GM21528 (cell line): ENCODE measurements around the gene DLG4.
"Not testable (repeated sequence)": the region's sequence is repeated elsewhere in the genome, so short reads cannot be mapped to it uniquely, and the experiment has no call there.

ENCODE experiments used
- ATAC-seq: cut with Tn5 transposase; IDR thresholded peaks from one replicate; pipeline ENCODE4 v1.9.1; 2021; ENCODE audit warnings: mild to moderate bottlenecking, moderate library complexity; ENCODE audit not compliant: unreplicated experiment, low FRiP score

Gene DLG4

DNA sequence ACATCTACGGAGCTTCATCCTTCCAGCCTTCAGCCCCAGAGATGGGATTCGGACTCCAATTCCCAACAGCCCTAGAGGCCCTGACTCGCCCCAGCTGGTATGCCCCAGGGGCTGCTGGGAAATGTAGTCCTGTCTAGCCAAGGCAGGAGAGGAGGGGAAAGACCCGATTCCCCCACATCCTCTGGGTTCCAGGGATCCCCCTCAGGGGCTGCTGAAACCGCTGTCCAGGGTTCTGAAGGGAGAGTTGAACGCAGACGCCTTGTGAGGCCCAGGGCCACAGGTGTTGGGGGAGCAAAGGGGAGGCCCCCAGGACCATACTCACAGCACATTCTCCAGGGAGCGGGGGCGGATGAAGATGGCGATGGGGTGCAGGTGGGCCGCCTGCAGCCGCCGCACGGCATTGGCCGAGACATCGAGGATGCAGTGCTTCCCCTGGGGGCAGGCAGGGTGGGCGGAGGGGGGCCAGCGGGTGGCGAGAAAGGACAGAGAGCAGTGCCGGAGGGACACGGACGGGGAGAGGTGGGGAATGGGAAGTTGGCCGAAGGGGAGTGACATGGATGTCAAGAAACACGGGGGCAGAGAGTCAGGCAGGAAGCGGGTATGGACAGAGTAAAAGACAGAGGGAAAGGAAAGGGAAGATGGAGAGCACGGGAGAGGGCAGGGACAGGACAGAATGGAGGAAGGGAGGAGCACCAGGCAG lies 27.9 kb downstream of the DLG4 start:
- ATAC-seq = no peak

DNA sequence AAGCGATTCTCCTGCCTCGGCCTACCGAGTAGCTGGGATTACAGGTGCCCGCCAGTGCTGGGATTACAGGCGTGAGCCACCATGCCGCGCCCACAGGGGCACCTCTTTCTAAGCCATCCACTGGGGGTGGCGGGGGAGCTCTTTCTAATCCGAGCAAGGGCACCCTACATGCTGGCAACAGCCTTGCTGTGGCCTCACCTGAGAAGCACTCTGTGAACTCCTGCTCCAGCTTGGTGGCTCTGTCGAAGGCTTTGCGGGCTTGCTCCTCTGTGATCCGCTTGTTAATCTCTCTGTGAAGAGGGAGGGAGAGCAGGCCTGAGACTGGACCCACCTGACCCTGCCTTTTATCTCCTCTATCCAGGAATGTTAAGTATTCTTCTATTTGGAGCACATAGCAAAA lies 28.6 kb downstream of the DLG4 start:
- ATAC-seq = no peak

DNA sequence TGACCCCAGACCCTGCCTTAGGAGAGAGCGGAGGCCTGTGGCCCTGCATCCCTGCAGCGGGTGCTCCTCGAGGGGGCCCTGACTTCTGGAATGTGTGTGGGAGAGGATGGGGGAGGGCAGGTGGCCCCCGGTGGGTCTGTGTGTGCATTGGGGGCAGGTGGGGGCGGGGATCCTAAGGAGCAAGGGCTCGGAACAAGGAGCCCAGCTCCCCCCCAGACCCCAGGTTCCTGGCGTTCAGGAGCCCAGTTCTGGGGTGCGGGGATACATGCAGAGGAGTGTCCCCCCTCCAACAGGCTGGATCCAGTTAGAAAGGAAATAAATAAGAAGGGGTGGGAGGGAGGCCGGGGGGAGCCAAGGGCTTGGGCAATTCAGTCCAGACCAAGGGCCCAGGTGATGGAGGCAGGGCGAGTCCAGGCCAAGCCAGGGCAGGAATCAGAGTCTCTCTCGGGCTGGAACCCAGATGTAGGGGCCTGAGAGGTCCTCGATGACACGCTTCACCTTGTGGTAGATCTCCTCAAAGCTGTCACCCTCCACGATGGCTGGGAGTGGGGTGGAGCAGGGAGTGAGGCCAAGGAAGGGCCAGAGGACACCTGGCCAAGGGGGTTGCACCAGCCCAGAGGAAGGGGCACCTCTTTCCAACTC lies 29.2 kb downstream of the DLG4 start:
- no peak for ATAC-seq

DNA sequence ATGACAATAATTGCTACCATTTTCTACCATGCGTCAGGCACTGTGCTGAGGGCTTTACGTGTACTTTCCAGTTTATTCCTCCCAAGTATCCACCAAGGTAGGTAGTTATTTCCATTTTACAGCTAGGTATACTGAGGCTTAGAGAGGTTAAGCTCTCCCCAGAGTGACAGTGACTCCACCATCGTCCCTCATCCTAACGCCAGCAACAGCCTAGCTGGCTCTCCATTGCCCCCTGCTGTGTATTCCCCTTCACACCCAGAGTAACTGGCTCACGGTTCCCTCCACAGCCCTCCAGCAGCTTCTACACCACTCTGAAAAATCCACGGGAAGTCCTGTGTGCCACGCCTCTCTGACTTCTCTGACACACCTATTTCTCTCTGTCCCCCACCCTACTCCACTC lies 33.4 kb downstream of the DLG4 start:
- ATAC-seq = no peak

DNA sequence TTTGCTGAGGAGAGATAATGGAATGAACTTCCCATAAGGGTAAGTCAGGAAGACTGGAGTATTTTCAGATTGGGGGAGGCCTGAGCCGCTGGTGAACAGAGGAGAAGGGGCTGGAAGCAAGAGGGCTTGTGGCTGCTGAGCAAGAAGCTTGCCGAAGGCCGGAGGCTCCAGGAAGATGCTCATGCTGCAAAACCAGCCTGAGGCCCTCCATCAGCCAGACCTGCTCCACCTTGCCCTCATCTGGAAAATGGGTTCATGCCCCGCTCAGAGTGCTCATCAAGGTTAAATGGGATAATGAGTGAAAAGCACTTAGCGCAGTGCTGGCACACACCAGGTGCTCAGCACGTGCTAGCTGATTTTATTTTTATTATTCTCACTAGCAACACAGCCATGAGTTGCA lies 35.0 kb downstream of the DLG4 start:
- no peak for ATAC-seq

DNA sequence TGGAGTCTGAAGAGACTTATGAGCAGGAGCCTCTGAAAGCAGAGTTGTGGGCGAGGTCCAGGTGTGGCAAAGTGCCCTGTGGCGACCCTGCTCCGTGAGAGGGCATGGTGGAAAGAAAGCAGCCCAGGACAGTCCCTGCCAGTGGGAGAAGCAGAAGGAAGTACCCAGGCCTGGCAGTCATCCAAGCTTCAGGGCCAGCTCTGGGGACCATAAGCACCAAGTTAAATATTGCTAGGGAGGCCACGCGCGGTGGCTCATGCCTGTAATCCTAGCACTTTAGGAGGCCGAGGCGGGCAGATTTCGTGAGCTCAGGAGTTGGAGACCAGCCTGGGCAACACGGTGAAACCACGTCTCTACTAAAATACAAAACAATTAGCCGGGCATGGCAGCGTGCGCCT lies 35.5 kb downstream of the DLG4 start:
- no peak for ATAC-seq

DNA sequence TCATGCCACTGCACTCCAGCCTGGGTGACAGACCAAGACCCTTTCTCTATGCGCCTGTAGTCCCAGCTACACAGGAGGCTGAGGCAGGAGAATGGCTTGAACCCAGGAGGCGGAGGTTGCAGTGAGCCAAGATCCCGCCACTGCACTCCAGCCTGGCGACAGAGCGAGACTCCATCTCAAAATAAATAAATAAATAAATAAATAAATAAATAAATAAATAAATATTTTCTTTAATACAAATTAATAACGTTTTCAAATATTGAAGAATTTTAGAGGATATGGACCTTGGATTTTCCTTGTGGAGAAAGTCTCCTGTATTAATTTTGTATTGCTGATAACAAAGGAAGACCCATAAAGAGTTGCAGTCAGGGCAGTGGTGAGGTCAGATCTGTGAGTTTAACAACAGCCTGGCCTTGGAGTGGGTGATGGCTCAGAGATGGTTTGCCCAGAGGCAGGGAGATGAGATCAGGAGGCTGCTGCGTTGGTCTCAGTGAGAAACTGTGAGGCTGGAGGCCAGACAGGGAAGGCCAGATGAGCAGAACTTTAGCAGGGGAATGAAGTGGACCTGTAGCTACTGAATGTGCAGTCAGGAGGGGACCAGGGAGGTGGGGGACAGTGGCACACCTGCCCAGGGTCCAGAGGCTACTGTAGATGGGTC lies 36.1 kb downstream of the DLG4 start:
- no peak for ATAC-seq

DNA sequence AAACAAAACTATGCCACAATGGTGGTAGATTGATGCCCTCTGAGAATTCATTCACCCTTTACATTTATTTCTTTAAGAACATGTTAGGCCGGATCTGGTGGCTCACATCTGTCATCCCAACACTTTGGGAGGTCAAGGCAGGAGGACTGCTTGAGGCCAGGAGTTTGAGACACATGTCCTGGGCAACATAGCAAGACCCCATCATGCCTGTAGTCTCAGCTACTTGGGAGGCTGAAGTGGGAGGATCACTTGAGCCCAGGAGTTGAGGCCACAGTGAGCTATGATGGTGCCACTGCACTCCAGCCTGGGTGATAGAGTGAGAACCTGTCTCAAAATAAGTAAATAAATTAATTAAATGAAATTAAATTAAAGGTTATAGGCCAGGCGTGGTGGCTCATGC lies 37.5 kb downstream of the DLG4 start:
- not testable (repeated sequence) for ATAC-seq

DNA sequence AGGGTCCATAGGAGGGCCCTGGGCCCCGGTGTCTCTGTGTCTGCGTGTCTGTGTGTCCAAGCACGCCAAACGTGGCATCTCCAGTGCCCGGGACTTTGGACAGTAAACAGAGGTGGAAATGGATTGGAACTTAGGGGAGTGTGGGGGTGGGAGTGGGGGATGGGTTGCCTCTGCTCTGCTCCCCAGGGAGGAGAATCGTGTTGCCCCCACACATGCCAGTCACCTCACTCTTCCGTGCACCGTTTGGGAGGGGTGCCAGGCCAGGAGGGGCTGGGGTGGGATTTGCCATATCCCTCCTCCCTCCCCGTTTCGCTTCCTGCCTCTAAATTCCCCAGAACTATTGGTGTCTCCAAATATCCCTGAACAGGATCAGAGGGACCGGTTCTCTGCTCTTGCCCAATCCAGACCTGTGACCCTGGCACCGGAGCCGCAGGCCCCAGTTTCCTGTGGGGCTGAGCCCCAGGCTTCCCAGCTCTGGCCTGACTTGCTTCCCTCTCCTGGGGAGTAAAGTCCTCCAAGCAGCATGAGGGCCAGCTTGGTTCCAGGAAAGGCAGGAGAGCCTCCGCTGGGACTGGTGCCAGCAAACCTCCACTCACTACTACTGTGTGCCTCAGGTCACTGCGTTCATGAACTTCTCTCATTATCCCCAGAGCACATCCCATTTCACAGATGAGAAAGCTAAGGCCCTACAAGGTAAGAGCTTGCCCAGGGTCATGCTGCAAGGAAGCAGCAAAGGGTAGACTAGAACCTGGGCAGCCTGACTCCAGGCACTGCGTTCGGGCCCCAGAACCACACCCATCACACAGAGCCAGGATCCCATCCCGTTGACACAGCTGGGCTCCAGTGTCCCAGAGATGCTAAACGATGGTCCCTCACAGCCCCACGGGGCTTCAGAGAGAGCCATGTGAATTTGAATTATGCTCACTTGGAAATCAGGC lies 40.0 kb downstream of the DLG4 start, which contains the start of gene ASGR1:
ASGR1 (minus strand) TSS at position 54 of the 938 bp plus-strand sequence. CDS start 807 bp downstream, outside the sequence.
- no peak for ATAC-seq

DNA sequence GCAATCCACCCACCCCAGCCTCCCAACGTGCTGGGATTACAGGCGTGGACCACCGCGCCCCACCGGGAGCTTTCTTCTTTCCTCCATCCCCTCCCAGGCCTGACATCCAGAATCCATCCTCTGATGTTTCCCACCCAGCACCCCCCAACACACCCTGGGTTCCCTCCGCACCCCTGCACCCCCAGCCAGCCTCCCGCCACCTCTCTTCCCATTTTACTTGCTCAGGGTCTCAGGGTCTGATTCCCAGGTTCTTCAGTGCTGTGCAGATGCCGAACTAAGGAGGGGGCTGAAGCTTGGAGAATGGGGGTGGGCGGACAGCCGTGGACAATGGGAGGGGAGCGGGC lies 40.7 kb downstream of the DLG4 start:
- no peak for ATAC-seq

DNA sequence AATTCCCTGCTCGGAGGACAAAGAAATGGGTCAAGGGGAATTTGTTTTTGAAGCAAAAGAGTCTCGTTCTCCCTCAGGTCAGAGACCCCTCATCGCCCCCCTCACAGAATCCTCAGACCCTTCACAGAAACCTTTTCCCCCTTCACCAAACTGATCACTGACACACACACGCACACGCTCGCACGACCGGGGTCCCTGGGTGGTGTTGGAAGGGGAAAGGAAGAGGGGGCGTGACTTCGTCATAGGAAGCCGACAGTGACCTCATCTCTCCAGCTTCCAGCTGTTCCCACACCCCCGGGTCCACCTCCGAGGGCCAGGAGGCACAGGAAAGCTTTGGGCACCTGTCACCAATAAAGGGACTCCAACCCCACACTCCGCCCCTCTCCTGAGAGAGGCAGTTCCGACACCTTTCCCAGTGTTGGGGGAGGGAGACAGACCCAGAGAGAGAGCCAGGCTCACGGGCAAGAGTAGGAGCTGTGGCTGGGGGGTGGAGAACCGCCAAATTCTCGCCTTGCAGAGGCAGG lies 41.6 kb downstream of the DLG4 start:
- ATAC-seq = no peak

DNA sequence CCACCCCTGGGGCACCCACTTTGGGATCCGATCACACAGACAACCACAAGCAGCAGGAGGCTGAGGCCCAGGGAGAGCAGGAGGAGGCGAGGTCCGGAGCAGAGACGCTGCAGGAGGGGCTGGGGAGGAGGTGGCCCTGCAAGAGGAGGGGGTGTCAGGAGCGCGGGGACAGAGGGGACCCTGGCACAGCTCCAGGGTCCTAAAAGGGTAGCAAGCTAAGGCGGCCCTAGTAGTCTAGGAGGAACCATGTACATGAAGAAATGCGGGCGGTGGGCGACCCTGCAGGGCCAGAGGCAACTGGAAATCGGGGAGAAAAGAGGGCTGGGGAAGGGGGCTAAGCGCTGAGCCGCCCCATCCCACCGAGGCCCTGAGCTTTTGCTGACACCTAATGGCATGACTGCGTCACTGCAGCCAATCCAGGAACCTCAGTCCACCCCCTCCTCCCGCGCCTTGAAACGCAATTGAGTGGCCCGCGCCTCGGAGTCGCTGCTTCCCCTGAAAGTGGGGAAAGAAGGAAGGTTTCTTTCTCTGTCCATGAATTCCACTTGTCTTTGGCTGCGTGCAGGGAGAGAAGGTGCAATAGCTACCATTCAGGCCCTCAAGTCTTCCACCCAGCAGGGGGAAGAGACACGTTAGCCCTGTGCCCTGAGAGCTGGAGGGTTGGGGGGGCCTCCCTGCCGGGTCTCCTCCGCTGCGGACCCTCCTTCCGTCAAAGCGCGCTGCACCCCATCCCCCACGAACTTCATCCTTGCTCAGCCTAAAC lies 42.3 kb downstream of the DLG4 start:
- ATAC-seq = no peak

DNA sequence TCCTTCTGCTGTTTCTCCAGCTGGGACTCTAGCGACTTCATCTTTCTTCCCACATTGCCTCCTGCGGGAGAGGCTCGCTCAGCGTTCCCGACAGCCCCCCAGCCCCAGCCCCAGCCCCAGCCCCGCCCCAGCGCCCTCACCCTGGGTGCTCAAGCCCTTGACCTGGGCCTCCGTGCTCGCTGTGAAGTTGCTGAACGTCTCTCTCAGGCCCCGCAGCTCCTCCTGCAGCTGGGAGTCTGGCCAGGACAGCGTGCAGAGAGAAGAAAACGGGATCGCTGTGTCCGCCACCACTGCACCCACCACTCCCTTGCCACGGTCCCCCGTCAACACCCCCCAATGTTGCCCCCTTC lies 42.8 kb downstream of the DLG4 start:
- ATAC-seq = no peak

DNA sequence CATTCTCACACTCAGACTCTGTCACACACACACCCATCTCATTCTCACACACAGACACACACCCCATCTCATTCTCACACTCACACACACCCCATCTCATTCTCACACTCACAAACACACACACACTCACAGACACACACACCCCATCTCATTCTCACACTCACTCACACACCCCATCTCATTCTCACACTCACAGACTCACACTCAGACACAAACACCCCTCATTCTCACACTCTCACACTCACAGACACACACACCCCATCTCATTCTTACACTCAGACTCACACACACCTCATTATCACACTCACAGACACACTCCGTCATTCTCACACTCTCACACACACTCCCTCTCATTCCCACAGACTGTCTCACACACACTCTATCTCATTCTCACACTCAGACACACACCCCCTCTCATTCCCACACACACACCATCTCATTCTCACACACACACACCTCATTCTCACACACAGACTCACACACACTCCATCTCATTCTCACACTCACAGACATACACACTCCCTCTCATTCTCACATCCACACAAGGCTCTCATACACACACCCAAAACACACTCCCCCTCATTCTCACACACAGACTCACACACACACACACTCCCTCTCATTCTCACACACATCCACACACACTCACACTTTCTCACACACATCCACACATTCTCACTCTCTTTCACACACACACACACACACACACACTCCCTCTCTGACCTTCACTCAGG lies 43.4 kb downstream of the DLG4 start:
- ATAC-seq = no peak

DNA sequence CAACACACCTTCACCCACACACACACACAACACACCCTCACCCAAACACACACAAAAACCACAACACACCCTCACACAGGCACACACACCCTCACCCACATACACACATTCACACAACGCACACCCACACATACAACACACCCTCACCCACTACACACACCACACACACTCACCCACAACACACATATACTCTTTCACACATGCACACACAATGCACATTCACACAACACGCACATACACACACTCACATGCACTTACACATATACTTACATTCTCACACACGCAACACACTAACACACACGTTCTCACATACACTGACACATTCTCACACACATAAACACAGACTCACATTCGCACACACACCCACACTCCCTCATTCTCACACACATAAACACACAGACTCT lies 44.3 kb downstream of the DLG4 start:
- ATAC-seq = no peak

DNA sequence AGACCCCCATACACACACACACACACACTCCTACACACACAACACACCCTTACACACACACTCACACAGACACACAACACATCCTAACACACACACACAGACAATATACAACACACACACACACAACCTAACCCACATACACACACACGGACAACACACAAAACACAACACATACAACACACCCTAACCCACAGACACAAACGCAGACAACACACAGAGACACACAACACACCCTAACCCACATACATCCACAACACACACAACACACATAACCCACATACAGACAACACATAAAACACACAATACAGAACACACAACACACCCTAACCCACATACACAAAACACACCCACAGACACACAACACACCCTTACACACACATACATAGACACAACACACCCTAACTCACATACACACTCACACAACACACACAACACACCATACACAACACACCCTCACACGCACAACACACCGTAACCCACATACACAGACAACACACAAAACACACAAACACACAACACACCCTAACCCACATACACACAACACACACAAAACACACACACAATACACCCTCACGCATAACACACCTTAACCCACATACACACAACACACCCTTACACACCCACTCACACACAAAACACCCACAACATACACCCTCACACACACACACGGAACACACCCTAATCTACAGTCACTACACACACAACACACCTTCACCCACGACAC lies 44.9 kb downstream of the DLG4 start:
- ATAC-seq = no peak

DNA sequence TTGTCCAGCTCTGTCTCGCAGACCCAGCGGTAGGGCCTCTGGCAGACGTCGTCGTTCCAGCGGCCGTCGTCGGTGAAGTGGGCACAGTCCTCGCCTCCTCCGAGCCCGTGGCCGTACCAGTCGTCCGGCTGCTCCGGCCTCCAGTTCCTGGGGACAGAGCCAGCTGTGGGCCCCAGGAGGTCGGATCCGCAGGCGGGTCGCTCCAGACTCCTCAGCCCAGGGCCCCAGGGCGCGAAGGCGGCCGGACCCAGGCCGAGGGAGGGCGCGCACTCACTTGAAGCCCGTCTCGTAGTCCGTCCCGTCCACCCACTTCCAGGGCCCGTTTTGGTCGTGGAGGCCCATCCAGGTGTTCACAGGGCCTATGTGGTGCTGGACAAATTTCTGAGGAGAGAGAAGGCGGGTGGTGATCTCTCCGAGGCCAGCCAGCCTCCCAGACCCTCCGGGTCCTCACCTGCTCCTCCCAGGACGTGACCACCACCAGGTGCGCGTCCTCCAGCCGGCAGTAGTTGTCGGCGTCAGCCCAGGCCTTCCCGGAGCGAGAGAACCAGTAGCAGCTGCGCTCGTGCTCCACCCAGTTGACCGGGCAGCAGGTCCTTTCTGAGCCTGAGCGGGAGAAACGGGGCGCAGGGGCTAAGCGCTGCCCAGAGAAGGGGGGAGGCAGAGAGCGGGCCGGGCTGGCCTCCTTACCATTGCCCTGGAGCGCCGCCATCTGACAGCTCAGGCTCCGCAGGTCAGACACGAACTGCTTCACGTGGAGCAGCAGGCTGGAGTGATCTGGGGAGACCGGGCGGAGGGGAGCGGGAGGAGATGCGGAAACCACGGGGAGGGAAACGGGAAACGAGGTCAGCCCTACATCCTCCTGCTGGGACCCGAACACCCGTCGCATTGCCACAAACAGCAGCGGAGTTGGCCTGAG lies 45.7 kb downstream of the DLG4 start:
- no peak for ATAC-seq
